ENCODE data around the gene GAN.
"Not testable (repeated sequence)": the region's sequence is repeated elsewhere in the genome, so short reads cannot be mapped to it uniquely, and the experiment has no call there.

The GAN gene

DNA sequence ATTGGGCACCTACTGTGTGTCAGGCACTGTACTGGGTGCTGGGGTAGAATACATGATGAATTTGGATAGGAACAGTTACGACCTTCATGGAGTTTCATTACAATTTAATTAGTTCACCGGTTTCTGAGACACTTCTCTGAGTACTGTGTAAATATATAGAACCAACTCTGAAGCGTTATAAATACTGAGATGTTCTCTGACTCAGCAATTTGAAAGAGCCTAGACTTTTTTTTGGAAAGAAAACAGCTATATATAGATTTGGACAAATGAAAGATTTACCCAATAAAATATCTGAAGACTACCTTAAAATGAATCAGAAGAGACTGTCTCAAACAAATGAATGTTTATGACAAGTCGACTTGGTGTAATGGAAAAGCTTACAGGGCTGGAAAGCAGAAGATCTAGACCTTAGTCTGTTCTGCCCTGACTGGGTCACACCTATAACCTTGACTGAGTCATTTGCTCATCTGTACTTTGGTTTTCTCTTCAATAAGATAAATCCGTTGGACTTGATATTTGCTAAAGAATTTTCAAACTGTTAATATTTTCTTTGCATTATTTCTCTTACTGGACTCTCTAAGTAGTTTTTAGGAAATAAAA is 4.6 kb upstream of the GAN start:
- no peak for DNase-seq

DNA sequence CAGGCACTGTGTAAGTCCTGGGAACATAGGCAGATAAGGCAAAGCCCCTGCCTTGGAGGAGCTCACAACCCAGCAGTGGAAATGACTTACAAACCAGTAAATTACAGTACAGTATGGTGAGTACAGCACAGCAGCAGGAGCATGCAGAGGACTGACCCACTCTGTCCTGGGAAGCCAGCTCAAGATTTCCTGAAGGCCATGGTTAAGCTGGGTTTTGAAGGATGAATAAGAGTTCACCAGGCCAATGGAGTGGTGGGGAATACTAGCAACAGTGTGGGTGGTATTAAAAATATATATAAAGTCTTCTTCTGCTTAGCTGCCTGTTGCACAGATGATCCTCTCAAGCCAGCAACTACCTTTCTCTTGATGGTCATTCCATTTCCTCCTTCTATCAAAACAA is 3.0 kb upstream of the GAN start:
- no peak for DNase-seq

DNA sequence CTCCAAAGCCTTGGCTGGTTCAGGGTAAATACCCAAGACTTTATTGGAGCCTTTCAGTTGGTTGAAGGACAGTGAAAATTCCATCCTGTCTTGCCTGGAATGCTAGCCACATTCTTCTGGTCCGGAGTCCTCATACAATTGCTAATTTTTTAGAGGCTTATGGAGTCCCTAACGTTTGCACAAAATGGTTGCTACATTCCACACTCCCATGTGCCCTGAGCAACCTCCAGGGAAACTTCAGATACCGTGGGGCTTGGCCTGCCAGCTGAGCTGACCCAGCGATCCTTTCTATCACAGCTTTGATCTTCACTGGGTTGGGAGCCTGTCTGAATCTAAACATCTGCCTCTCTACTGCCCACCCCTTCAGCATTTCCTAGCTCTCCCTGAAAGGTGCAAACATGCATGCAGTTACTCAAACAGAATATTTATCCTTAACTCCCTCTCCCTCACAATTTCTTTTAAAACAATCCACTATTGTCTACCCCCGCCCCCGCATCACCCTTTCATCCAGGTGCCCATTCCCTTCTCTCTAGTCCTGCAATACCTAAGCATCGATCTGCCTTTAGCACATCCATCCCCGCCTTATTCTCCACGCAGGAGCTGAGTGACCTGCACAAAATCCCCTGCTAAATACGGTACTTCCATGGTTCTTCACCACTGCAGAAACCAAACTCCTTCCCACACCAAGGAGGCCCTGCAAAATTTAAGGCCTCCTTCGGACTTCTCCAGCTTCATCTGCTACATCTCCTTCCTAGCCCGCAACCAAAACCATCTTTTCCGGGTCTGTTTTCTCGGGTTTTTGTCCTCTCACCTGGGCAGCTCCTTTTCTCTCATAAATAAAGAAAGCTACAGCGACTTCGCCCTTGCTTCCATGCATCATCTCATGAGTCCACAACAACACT is 810 bp upstream of the GAN start:
- DNase-seq, result peak; percentile 20

DNA sequence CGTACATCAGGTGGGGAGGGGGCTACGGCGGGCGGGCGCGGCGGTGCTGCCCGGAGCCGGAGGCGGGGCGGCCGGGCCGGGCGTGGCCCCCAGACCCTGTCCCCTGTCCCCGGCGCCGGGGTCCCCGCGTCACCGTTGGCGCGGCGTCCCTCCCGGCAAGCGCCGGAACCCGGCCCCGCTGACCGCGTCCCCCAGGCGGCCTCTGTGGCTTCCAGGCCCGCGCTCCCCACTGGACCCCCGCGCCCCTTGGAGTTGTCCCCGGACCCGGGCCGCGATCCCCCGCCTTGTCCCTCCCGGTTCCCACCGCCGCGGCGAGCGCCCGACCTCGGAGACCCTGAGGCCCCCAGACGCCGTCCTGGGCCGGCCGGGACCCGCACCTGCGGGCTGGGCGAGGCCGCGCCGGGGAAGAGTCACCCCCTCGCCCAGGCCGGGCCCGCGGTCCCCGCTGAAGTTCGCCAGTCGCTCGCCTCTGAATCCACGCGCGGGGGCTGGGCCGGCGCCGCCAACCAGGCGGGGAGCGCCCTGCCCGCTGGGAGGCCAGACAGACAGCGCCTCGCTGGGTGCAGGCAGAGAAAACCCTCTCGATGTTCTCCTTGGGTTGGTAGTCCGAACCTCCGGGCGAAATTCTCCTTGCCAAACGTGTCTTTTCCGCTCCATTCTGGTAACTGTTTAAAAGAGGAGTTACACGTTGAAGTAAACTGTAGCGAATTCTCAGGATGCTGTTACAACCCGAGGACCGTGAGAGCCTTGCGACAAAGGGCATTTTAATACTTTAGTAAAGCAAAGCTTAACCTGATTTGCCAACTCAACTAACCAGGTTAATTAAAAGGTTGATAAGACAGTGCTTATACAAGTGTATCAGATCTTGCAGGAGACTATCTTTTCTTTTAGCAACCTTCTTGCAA is 761 bp downstream of the GAN start:
- peak; percentile 42 for DNase-seq

DNA sequence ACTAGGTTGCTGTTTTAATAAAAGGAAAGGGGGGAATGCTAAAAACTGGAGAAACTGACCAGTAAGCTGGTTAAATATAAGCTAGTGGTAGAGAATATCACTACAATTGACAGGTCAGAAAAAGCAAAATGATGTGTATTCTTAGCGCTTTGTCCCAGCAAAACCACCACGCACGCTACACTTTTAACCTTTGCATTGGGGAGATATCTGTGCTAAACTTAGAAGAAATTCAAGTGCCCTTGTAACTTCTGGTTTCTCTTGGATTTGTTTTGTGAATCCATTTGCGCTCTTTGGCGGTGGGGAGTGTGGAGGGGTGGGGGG is 1.4 kb downstream of the GAN start:
- no peak for DNase-seq

DNA sequence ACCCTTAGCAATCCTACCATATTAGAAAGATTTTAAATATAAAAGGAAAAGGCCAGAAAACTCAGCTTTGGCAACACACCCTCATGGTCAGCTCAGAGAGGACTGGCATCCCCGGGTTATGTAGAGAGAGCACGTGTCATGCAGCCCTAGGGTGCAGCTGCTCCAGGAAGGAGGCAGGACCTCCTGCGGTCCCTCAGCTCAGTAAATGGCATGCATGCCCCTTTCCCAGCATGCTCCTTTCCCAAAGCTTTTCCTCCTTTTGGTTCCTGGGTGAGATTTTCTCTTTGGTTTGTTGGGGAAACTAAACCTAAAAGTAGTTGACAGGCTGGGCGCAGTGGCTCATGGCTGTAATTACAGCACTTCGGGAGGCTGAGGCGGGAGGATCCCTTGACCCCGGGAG is 3.9 kb downstream of the GAN start:
- DNase-seq, result peak; percentile 1

DNA sequence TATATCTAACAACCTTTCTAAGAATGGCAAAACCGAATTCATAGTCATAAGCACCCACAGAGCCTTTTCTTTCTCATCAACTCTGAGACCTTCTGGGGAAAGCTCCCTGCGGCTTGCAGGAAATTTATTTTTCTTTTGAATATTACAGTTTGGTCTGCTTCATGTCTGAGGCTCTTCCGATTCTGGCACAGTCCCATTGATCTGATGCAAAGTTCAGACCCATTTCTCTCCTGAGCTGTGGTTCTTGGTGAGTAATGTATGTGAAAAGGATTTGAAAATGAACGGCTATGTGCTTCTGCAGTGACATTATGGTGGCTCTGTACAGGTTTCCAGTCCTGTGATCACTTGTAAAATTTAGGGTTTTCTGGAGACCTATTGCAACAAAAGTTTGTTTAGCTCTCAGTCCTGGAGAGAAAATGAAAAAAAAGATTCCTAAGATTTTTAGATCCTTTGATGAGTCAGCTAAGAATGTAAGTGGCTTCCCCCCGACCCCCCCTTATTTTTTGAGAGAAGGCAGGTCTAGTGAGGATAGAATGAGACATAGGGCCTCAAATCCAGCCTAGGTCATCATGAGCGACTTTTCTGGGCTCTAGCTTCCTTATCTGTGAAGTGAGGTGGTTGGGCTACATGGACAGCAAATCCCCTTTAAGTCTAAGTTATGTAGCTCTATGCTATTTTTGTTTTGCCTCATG is 4.6 kb downstream of the GAN start:
- no peak for DNase-seq

DNA sequence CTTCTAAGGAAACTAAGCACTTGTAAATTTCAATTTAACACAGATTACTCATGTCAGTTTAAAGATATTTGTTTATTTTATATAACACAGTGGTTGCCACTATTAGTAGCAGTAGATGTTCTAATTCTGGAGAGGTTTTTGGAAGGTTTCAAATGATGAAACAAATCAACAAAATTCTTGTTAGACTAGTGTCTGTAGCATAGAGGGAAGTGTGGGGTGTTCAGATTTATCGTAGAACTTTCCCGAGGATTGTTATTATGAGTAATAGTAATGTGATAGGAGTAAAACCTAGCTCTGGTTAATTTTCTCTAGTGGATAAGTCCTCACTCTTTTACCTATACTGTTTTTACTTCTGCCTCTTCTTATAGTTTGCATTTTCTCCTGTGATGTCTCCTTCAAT is 6.3 kb downstream of the GAN start:
- no peak for DNase-seq

DNA sequence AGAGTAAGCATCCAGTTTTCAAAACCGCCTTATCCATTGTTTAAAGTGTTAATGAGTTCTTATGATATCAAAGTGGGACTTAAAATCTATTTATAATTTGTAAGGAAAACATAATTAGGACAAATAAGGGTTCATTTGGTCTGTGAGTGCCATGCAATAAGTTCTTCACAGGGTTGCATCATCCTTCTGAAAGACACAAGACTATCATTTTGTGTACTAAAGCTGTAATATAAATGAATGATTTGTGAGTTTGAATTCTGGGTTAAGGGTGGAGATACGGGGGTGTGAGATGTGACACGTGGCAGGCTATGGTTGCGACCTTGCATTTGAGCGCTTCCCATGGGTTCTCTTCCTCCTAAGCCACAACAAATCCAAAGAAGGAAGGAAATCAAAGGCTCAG is 6.8 kb downstream of the GAN start:
- DNase-seq, result no peak

DNA sequence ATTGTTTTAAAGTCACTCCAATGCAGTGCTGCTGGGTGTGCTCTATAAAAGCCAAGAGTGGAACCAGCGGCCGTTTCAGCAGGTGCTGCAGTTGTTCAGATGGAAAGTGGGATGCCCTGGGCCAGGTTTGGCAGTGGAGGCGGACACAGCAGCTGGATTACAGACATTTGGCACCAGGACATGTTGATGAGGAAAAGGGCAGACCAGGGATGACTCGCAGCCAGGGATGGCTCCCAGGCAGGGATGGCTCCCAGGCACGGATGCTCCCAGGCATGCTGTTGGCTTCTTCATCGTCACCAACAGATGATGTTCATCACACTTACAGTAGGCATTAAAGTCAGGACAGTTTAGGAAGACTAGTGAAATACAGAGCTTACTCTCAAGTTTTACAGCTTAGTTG is 10.0 kb downstream of the GAN start:
- no peak for DNase-seq

DNA sequence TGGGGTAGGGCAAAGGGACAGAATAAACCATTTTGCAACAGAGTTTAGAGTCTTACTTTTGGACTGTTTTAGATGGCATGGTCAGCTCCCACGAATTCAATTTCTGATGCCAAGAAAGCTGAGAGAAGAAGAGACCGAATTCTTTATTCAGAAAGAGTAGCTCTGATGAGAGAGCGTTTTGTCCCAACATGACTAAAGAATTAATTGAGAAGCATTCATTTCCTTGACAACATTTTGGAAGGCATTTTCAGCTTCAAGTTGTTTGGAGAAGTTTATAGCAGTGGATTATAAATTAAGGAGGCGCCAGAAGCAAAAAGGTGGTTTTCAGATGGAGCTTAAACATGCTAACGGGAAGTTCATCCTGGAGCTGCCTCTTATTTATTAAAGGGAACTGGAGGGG is 12.2 kb downstream of the GAN start:
- DNase-seq, result no peak

DNA sequence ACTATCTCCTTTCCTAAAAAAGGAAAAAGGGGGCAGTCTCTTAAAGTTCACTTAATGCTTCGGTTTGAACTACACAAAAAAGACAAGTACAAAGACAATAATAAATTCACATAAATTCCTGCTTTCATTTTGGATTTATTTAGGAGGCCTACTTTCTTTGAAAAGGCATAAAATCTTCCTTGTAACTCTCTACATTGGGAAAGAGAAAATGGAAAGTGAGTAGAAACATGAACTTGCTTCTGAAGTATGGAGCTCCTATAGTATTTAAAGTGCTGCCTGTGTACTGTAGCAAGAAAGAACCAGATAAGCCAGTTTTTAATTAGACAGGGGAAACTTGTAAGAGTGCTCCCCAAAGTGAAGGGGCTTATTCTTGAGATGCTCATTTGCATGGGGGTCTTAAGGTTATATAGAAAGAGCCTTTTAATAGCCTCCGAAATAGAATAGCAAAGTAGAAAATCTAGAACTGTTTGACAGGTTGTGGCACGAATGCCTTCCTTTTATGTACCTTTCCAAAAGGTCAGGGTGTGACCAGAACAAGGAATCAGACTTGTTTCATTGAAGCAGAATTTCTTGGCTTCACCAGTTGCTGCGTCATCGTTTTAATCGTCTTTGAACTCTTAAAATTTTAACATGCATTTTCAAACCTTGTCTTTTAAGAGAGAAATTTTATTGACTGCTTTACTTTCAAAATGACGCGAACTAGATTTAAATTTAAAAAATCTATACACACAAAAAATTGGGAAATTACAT is 12.9 kb downstream of the GAN start:
- DNase-seq, result no peak

DNA sequence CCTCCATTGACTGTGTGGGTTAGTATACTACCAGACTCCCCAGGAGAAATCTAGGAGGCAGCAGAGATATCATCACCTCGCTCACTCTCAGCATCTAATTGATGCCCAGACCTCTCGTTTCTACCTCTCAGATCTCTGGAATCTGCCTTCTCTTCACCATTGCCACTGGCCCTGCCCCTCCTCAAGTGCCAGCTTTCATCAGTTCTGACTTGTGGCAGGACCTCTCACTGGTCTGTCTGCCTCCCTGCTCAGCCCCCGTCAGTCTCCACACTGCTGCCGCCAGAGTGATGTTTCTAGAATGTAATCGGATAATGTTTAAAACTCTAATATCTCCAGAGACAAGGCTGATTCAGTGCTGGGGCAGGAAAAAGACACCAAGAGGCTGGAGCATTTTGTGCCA is 15.2 kb downstream of the GAN start:
- DNase-seq, result no peak

DNA sequence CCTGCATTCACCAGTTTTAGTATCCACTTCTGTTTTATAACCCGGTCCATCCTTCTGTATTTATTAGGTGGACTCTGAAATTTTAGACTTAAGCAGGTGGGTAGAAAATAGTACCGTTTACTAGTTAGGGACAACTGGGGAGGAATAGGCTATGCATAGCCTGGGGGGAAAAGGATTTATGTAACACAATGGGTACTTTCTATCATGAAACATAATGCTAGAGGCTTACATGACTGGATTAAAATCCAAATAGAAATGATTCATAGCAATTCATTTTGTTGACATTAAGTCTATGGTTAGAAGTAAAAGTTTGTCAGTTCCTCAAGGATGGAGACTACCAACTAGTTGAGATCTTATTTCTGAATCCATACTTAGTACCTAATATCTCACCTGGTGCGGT is 18.6 kb downstream of the GAN start:
- no peak for DNase-seq

DNA sequence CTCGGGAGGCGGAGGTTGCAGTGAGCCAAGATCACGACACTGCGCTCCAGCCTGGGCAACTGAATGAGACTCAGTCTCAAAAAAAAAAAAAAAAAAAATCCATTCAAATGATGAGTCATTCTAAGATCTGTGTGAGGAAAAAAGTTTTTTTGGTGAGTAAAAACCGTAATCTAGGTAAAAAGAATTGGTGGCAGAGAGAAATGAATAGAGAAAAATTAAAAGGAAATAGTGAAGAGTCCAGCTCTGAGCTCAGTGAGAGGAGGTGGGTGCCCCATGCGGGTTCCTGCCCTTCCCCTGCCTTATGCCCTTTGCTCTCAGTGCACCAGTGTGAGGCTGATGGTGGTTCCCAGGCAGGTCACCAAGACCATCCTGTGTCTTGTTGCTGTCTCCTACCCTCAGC is 20.9 kb downstream of the GAN start:
- no peak for DNase-seq

DNA sequence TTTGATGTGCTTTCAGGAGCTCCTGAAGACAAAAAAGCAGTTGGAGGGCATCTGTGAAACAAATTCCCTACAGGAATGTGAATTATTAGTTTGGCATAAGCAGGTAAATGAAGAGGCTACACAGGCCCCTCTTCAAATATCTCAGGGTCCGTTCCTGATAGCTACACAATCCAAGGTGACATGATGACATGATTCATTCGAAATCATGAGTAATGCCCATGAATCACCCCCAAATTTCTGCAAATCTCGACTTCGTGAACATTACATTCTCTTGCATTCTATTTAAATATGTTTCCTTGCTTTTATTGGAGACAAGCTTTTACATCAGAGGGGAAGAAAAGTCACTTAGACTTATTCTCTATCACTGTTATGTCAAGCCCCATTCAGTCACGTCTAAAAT is 22.3 kb downstream of the GAN start:
- no peak for DNase-seq

DNA sequence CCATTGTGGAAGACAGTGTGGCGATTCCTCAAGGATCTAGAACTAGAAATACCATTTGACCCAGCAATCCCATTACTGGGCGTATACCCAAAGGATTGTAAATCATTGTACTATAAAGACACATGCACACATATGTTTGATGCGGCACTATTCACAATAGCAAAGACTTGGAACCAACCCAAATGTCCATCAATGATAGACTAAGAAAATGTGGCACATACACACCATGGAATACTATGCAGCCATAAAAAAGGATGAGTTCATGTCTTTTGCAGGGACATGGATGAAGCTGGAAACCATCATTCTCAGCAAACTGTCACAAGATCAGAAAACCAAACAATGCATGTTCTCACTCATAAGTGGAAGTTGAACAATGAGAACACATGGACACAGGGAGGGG is 30.4 kb downstream of the GAN start:
- DNase-seq, result not testable (repeated sequence)

DNA sequence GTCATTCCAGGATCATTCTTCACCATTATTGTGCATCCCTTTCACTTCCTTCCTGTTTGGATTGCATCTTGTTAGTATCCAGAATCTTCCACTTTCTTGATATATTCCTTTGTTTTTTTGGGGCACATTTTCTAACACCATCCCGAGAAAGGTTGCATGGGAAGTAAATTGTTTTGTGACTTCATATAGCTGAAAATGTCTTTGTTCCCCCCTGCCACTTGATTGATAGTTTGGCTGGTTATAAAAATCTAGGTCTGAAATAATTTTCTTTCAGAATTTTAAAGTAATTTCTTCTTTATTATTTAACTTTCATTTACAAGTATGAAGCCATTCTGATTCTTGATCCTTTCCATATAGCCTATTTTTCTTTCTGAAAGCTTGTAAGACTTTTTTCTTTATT is 32.7 kb downstream of the GAN start:
- no peak for DNase-seq

DNA sequence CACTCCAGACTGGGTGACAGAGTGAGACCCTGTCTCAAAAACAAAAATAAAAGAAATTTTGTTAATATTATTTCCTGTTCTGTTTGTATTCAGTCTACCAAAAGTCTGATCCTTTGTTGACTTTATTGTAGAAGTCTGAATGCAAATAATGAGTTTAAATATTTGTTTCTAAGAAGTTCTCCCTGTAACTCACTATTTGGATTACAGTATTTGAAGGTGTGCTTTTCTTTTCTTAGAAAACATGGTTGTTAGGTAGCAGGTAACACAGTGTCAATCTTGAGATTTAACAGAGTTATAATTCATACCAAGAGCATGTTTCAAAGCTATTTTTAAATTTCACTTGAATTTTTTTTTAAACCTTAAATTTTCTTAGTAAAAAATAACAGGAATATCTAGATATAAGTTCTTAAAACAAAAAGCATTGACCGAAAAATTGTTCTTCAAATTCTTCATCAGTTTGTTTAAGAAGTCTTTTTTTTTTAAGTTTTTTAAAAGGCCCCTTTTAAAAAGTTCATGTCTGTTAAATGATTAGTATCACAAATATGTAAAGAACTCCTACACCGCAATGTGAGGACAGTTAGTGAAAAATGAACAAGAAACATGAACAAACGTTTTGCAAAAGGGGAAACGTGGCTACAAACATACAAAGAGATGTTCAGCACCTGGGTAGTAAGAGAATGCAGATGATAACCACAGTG is 35.0 kb downstream of the GAN start:
- no peak for DNase-seq

DNA sequence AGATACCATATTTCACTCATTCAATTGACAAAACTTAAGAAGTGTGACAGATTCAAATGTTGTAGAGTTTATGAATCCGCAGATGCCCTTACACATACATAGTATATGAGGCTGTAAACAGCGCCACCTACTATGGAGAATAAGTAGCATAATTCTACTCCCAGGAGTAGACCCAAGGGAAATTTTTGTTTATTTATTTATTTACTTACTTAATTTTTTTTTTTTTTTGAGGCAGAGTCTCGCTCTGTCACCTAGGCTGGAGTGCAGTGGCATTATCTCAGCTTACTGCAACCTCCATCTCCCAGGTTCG is 35.5 kb downstream of the GAN start:
- peak; percentile 3 for DNase-seq

DNA sequence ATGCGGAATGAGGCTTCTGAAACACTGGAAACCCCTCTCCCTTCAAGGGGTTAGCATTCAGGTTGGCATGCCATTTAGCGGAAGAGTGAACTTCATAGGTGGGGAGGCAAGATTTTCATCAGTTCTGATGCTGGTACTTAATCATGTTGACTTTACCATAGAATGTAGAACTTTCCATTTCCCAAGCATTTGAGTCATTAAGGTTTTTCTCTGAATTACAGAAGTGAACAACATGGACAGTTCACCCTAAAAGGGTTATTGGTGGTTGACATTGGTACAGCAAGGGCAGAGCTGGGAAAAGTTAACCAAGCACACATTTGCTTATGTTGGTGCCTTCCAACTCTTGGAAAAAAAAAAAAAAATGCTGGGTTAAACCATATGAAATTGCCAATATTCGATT is 39.1 kb downstream of the GAN start:
- DNase-seq, result no peak

DNA sequence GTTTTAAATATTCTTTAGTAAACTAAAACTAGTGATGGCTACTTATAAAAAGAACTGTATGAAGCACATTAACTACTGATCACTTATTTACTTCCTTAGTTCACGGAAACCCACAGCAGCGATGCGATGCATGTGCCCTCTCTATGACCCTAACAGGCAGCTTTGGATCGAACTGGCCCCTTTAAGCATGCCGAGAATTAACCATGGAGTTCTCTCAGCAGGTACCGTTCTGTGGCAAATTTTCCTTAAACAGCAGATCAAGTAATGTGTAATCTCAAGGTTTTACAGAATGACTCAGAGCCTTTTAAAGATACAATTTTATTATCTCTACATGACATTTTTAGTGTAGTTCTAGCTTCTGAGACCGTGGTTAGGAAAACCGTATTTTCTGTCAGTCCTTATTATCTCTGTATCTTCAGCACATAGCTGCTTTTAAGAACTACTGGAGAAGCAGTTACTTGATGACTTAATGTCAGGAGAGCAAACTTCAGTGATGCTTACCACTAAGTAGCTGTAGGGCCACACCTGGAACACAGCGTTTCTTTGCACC is 43.0 kb downstream of the GAN start:
- no peak for DNase-seq
